Loucy (cell line): ENCODE measurements around the gene NGFR.

Source experiments
- CTCF ChIP-seq: fragments of 200-600 bp; sonication (generic); conservative IDR thresholded peaks from 2 replicates; pipeline ENCODE4 v1.5.1; 2014; ENCODE audit warnings: mild to moderate bottlenecking, antibody characterized with exemption, low read length
- EZH2phosphoT487 ChIP-seq: fragments of 200-600 bp; IDR thresholded peaks from 2 replicates; pipeline ENCODE4 v1.6.1; 2018; ENCODE audit warnings: antibody characterized with exemption, mild to moderate bottlenecking, moderate library complexity, borderline replicate concordance

- no peak for TF ChIP-seq CTCF
- TF ChIP-seq EZH2phosphoT487: no peak
These were observed 44.9 kb upstream of the NGFR start for GRCh38 chr17:49450181-49450580.
